ENCODE data around the gene ZNF500. TPM values are rescaled to one million over a fixed set of nuclear protein-coding genes. Genes with fewer than 3 reads are reported as not detected.

The ZNF500 gene
- total and polyA plus RNA-seq, 2 experiments from 2014 or later = 5.8 to 15.3 TPM

DNA sequence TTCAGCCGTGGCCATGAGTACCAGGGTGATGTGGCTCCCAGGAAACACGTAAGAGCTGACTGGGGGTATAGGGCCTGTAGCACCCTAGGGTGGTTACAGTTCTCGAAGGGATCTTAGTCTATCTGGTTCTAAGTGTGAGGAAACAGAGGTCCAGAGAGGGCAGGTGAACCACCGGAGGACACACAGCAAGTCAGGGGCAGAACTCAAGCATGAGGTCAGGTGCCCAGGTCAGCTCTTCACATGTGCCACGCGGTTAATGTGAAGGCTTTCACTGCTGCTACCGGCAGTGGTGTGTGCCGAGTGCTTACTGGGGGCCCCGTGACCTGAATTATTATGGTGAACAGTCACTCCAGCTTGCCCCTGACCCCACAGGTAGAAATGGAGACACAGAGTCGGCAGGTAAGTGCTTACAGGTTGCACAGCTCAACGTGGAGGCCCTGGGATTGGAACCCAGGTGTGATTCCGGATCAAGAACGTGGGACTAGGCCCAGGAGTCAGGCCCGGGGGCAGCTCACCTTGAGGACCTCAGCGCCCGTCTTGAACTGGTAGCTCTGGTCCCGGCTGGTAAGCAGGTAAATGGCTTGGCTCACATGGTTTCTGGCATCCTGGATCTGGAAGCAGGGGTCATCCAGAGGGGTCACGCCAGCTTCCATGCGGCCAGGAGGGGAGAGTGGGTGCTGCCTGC, 32.4 kb upstream of the ZNF500 start:
- Histone ChIP-seq H3K36me3 (ENCODE audit: insufficient read depth) (peaks cover 3% of the 10 kb centered on the region; the same call in 1 of the 2 replicates), H3K4me1 (ENCODE audit: insufficient read depth) (peaks cover 24% of the 10 kb centered on the region; the same call in 1 of the 2 replicates), H3K4me2 (no peak overlapping the region), H2AFZ (no peak overlapping the region), H4K20me1 (replicated peaks; ENCODE audit: insufficient read depth) (no peaks in the 10 kb centered on the region), H3F3A (replicated peaks; ENCODE audit: low read depth) (peaks cover 14% of the 10 kb centered on the region; the same call in 1 of the 2 replicates), H3K4me3 (no peak overlapping the region), H3K79me2 (replicated peaks; ENCODE audit: insufficient read depth) (no peaks in the 10 kb centered on the region), H3K27ac (ENCODE audit: low read depth) (no peak overlapping the region), H3K9me2 (ENCODE audit: insufficient read depth) (no peaks in the 10 kb centered on the region), H3K27me3 (ENCODE audit: insufficient read depth) (no peaks in the 10 kb centered on the region)
- H3K4me1 Mint-ChIP-seq = peaks cover 21% of the 10 kb centered on the region
- H3K27ac Mint-ChIP-seq = no peak overlapping the region
- H3K9me3 Mint-ChIP-seq = no peaks in the 10 kb centered on the region
- peaks cover 12% of the 10 kb centered on the region for H3K27me3 Mint-ChIP-seq (ENCODE audit: insufficient read depth, low read depth, poor library complexity)
- DNase-seq (ENCODE audit: low spot score) = no peak
- ATAC-seq = no peak
- H3K36me3 Mint-ChIP-seq (ENCODE audit: low read depth) = peaks cover 7% of the 10 kb centered on the region; the same call in 2 of the 3 replicates
- H3K4me3 Mint-ChIP-seq = no peak overlapping the region; the same call in 2 of the 3 replicates
- TF ChIP-seq, protein P1, sequence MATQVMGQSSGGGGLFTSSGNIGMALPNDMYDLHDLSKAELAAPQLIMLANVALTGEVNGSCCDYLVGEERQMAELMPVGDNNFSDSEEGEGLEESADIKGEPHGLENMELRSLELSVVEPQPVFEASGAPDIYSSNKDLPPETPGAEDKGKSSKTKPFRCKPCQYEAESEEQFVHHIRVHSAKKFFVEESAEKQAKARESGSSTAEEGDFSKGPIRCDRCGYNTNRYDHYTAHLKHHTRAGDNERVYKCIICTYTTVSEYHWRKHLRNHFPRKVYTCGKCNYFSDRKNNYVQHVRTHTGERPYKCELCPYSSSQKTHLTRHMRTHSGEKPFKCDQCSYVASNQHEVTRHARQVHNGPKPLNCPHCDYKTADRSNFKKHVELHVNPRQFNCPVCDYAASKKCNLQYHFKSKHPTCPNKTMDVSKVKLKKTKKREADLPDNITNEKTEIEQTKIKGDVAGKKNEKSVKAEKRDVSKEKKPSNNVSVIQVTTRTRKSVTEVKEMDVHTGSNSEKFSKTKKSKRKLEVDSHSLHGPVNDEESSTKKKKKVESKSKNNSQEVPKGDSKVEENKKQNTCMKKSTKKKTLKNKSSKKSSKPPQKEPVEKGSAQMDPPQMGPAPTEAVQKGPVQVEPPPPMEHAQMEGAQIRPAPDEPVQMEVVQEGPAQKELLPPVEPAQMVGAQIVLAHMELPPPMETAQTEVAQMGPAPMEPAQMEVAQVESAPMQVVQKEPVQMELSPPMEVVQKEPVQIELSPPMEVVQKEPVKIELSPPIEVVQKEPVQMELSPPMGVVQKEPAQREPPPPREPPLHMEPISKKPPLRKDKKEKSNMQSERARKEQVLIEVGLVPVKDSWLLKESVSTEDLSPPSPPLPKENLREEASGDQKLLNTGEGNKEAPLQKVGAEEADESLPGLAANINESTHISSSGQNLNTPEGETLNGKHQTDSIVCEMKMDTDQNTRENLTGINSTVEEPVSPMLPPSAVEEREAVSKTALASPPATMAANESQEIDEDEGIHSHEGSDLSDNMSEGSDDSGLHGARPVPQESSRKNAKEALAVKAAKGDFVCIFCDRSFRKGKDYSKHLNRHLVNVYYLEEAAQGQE (IDR thresholded peaks at IDR 0.05; ENCODE audit: unreplicated experiment) = no peak
- TF ChIP-seq, protein P2, sequence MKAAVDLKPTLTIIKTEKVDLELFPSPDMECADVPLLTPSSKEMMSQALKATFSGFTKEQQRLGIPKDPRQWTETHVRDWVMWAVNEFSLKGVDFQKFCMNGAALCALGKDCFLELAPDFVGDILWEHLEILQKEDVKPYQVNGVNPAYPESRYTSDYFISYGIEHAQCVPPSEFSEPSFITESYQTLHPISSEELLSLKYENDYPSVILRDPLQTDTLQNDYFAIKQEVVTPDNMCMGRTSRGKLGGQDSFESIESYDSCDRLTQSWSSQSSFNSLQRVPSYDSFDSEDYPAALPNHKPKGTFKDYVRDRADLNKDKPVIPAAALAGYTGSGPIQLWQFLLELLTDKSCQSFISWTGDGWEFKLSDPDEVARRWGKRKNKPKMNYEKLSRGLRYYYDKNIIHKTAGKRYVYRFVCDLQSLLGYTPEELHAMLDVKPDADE (IDR thresholded peaks at IDR 0.05) = no peak
- TF ChIP-seq NANOG (IDR thresholded peaks at IDR 0.05; ENCODE audit: borderline replicate concordance) (no peak), EZH2 (IDR thresholded peaks at IDR 0.05; ENCODE audit: low read depth, unreplicated experiment) (no peak), ZNF331 (CRISPR knock-in tag; IDR thresholded peaks at IDR 0.05; ENCODE audit: low read depth) (no peak), POLR2AphosphoS5 (IDR thresholded peaks at IDR 0.05; ENCODE audit: low read depth) (no peak), ZNF114 (CRISPR knock-in tag; IDR thresholded peaks at IDR 0.05) (no peak), EZH2phosphoT487 (IDR thresholded peaks at IDR 0.05; ENCODE audit: unreplicated experiment) (no peak), JUNB (IDR thresholded peaks at IDR 0.05; ENCODE audit: unreplicated experiment) (no peak), STAT1 (IDR thresholded peaks at IDR 0.05; ENCODE audit: unreplicated experiment) (no peak), CREB1 (CRISPR knock-in tag; IDR thresholded peaks at IDR 0.05; ENCODE audit: low read depth) (no peak)
- TF ChIP-seq, protein P3, sequence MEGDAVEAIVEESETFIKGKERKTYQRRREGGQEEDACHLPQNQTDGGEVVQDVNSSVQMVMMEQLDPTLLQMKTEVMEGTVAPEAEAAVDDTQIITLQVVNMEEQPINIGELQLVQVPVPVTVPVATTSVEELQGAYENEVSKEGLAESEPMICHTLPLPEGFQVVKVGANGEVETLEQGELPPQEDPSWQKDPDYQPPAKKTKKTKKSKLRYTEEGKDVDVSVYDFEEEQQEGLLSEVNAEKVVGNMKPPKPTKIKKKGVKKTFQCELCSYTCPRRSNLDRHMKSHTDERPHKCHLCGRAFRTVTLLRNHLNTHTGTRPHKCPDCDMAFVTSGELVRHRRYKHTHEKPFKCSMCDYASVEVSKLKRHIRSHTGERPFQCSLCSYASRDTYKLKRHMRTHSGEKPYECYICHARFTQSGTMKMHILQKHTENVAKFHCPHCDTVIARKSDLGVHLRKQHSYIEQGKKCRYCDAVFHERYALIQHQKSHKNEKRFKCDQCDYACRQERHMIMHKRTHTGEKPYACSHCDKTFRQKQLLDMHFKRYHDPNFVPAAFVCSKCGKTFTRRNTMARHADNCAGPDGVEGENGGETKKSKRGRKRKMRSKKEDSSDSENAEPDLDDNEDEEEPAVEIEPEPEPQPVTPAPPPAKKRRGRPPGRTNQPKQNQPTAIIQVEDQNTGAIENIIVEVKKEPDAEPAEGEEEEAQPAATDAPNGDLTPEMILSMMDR (conservative IDR thresholded peaks at IDR 0.05; ENCODE audit: low read depth in 2 of 2) = no peak
- TF ChIP-seq, protein P4, sequence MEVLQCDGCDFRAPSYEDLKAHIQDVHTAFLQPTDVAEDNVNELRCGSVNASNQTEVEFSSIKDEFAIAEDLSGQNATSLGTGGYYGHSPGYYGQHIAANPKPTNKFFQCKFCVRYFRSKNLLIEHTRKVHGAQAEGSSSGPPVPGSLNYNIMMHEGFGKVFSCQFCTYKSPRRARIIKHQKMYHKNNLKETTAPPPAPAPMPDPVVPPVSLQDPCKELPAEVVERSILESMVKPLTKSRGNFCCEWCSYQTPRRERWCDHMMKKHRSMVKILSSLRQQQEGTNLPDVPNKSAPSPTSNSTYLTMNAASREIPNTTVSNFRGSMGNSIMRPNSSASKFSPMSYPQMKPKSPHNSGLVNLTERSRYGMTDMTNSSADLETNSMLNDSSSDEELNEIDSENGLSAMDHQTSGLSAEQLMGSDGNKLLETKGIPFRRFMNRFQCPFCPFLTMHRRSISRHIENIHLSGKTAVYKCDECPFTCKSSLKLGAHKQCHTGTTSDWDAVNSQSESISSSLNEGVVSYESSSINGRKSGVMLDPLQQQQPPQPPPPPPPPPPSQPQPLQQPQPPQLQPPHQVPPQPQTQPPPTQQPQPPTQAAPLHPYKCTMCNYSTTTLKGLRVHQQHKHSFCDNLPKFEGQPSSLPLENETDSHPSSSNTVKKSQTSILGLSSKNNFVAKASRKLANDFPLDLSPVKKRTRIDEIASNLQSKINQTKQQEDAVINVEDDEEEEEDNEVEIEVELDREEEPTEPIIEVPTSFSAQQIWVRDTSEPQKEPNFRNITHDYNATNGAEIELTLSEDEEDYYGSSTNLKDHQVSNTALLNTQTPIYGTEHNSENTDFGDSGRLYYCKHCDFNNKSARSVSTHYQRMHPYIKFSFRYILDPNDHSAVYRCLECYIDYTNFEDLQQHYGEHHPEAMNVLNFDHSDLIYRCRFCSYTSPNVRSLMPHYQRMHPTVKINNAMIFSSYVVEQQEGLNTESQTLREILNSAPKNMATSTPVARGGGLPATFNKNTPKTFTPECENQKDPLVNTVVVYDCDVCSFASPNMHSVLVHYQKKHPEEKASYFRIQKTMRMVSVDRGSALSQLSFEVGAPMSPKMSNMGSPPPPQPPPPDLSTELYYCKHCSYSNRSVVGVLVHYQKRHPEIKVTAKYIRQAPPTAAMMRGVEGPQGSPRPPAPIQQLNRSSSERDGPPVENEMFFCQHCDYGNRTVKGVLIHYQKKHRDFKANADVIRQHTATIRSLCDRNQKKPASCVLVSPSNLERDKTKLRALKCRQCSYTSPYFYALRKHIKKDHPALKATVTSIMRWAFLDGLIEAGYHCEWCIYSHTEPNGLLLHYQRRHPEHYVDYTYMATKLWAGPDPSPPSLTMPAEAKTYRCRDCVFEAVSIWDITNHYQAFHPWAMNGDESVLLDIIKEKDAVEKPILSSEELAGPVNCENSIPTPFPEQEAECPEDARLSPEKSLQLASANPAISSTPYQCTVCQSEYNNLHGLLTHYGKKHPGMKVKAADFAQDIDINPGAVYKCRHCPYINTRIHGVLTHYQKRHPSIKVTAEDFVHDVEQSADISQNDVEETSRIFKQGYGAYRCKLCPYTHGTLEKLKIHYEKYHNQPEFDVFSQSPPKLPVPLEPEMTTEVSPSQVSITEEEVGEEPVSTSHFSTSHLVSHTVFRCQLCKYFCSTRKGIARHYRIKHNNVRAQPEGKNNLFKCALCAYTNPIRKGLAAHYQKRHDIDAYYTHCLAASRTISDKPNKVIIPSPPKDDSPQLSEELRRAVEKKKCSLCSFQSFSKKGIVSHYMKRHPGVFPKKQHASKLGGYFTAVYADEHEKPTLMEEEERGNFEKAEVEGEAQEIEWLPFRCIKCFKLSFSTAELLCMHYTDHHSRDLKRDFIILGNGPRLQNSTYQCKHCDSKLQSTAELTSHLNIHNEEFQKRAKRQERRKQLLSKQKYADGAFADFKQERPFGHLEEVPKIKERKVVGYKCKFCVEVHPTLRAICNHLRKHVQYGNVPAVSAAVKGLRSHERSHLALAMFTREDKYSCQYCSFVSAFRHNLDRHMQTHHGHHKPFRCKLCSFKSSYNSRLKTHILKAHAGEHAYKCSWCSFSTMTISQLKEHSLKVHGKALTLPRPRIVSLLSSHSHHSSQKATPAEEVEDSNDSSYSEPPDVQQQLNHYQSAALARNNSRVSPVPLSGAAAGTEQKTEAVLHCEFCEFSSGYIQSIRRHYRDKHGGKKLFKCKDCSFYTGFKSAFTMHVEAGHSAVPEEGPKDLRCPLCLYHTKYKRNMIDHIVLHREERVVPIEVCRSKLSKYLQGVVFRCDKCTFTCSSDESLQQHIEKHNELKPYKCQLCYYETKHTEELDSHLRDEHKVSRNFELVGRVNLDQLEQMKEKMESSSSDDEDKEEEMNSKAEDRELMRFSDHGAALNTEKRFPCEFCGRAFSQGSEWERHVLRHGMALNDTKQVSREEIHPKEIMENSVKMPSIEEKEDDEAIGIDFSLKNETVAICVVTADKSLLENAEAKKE (CRISPR knock-in tag; IDR thresholded peaks at IDR 0.05) = no peak

Measured in GM23338 (cell line).